HepG2 (cell line): ENCODE results near the gene PET100. TPM values are rescaled to one million over a fixed set of nuclear protein-coding genes. Genes with fewer than 3 reads are reported as not detected.

Source experiments
- ELF4 ChIP-seq: sonication (generic); formaldehyde crosslinking; IDR thresholded peaks from 2 replicates; pipeline ENCODE4 v1.5.0; 2020; ENCODE audit warnings: missing genetic modification reagents, mild to moderate bottlenecking, moderate library complexity, borderline replicate concordance
- GLI4 ChIP-seq: sonication (generic); formaldehyde crosslinking; IDR thresholded peaks from 2 replicates; pipeline ENCODE4 v1.5.1; 2020; ENCODE audit warnings: missing genetic modification reagents, mild to moderate bottlenecking, moderate library complexity, borderline replicate concordance
- MYC ChIP-seq: sonication (generic); formaldehyde crosslinking; IDR thresholded peaks from 2 replicates; pipeline ENCODE4 v1.9.0; 2021; ENCODE audit warnings: missing genetic modification reagents, borderline replicate concordance
- SNAPC2 ChIP-seq: sonication (generic); formaldehyde crosslinking; IDR thresholded peaks from 2 replicates; pipeline ENCODE4 v1.8.1; 2022; ENCODE audit warnings: mild to moderate bottlenecking, missing genetic modification reagents
- SPEN ChIP-seq: sonication (generic); formaldehyde crosslinking; IDR thresholded peaks from 2 replicates; pipeline ENCODE4 v1.5.1; 2020; ENCODE audit warnings: low read depth, mild to moderate bottlenecking, missing genetic modification reagents
- ZNF143 ChIP-seq: sonication (generic); formaldehyde crosslinking; IDR thresholded peaks from 2 replicates; pipeline ENCODE4 v1.4.0; 2020; ENCODE audit warnings: missing genetic modification reagents
- ZNF318 ChIP-seq: sonication (generic); formaldehyde crosslinking; IDR thresholded peaks from 2 replicates; pipeline ENCODE4 v1.4.0; 2020; ENCODE audit warnings: mild to moderate bottlenecking, missing genetic modification reagents
- ZNF431 ChIP-seq: sonication (generic); formaldehyde crosslinking; IDR thresholded peaks from 2 replicates; pipeline ENCODE4 v1.9.0; 2022; ENCODE audit warnings: missing genetic modification reagents, low read depth, mild to moderate bottlenecking, borderline replicate concordance
- ZNF652 ChIP-seq: IDR thresholded peaks from 2 replicates; pipeline ENCODE4 v1.6.1; 2016; ENCODE audit warnings: low read depth, borderline replicate concordance
- ZNF781 ChIP-seq: sonication (generic); formaldehyde crosslinking; IDR thresholded peaks from 2 replicates; pipeline ENCODE4 v1.5.1; 2020; ENCODE audit warnings: borderline replicate concordance, mild to moderate bottlenecking, missing genetic modification reagents; ENCODE audit errors: not compliant biosample characterization
- polyA plus RNA-seq, 8 experiments: library from polyadenylated mRNA; depleted of rRNA in 3 of 8; stranded (reverse) in 7 of 8; unstranded in 1 of 8; fragments of >200 nt; fragmentation: Illumina TruSeq in 4 of 8; extraction: Trizol in 4 of 8; gene quantifications; 2 replicates each; pipeline versions ENCODE4 v1.2.1 to v1.2.3, GENCODE V29; 2011 to 2016; ENCODE audit warnings: low read depth in 4 of 8, missing spikeins in 1 of 8, mixed read lengths in 1 of 8; ENCODE audit not compliant: insufficient read depth in 1 of 8
- total RNA-seq, 5 experiments: library from RNA; depleted of rRNA; stranded (reverse); fragments of >200 nt; fragmentation: Illumina TruSeq; extraction: Trizol; gene quantifications; 2 replicates each; pipeline ENCODE4 v1.2.3, GENCODE V29; 2016; ENCODE audit warnings: low read depth in 1 of 5
- TF ChIP-seq, protein P1 (sequence below): sonication (generic); formaldehyde crosslinking; IDR thresholded peaks from 2 replicates; pipeline ENCODE4 v1.5.0; 2020; ENCODE audit warnings: missing genetic modification reagents, mild to moderate bottlenecking, borderline replicate concordance
- TF ChIP-seq, protein P2 (sequence below): sonication (generic); formaldehyde crosslinking; conservative IDR thresholded peaks from 2 replicates; pipeline ENCODE4 v1.4.0; 2020; ENCODE audit warnings: missing genetic modification reagents
- TF ChIP-seq, protein P3 (sequence below), 2 experiments: sonication (generic) in 1 of 2; formaldehyde crosslinking in 1 of 2; IDR thresholded peaks; 2 replicates each; pipeline versions ENCODE4 v1.5.1 to v1.6.1; 2011 to 2020; ENCODE audit warnings: borderline replicate concordance in 1 of 2, low read depth in 1 of 2, low read length in 1 of 2, mild to moderate bottlenecking in 1 of 2, missing genetic modification reagents in 1 of 2, moderate library complexity in 1 of 2

The PET100 gene
- total and polyA plus RNA-seq, 2 of the 13 experiments (the other 11 are each of a cell fraction or from before 2014, with no cell fraction given): 22.3 to 66.5 TPM

DNA sequence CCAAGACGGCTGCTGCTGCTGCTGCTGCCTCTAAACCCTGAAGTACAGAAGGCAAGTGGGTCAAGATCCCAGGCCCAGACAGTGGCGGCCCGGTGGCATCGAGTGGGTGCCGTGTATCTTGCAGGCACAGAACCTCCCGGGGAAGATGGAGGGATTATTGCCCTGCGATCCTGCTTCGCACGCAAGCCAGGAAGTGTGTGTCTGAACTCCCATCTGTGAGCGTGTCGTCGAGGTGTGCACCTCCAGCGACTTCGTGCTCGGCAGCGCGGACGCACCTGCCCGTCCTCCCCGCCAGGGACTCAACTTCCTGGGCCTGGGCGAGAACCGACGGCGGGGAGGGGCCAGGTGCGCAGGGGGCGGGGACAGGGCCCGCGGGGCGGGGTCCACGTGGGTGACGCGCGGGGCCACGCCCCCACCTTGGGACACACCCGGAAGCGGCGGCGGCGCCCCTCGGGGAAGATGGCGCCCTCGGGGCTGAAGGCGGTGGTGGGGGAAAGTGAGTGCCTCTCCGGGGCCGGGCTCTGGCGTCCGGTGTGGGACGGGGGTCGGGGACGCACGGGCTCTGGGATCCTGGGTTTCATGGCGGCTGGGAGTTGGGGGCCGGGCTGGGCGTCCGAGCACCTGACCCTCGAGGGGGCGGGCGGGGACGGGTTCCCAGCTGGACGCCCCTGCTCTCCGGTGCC, 7.2 kb downstream of the PET100 start, which contains the start of gene STXBP2 (continued):
- TF ChIP-seq GLI4 (CRISPR knock-in tag) (no peak), SPEN (peak; percentile 72; the same call in 1 of the 2 replicates), ELF4 (CRISPR knock-in tag) (peak; percentile 74; the same call in 1 of the 2 replicates), ZNF143 (CRISPR knock-in tag) (peak; percentile 42; the same call in 1 of the 2 replicates), ZNF431 (CRISPR knock-in tag) (0 out of 2 replicates have a peak, but pooled peaks have one; percentile 61), MYC (CRISPR knock-in tag) (peak; percentile 65), ZNF318 (CRISPR knock-in tag) (no peak), ZNF781 (CRISPR knock-in tag) (no peak), SNAPC2 (CRISPR knock-in tag) (0 out of 2 replicates have a peak, but pooled peaks have one; percentile 63), ZNF652 (no peak)
- TF ChIP-seq, protein P1, sequence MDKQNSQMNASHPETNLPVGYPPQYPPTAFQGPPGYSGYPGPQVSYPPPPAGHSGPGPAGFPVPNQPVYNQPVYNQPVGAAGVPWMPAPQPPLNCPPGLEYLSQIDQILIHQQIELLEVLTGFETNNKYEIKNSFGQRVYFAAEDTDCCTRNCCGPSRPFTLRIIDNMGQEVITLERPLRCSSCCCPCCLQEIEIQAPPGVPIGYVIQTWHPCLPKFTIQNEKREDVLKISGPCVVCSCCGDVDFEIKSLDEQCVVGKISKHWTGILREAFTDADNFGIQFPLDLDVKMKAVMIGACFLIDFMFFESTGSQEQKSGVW (CRISPR knock-in tag): no peak
- TF ChIP-seq, protein P2, sequence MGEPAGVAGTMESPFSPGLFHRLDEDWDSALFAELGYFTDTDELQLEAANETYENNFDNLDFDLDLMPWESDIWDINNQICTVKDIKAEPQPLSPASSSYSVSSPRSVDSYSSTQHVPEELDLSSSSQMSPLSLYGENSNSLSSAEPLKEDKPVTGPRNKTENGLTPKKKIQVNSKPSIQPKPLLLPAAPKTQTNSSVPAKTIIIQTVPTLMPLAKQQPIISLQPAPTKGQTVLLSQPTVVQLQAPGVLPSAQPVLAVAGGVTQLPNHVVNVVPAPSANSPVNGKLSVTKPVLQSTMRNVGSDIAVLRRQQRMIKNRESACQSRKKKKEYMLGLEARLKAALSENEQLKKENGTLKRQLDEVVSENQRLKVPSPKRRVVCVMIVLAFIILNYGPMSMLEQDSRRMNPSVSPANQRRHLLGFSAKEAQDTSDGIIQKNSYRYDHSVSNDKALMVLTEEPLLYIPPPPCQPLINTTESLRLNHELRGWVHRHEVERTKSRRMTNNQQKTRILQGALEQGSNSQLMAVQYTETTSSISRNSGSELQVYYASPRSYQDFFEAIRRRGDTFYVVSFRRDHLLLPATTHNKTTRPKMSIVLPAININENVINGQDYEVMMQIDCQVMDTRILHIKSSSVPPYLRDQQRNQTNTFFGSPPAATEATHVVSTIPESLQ (CRISPR knock-in tag): no peak
- TF ChIP-seq, protein P3, sequence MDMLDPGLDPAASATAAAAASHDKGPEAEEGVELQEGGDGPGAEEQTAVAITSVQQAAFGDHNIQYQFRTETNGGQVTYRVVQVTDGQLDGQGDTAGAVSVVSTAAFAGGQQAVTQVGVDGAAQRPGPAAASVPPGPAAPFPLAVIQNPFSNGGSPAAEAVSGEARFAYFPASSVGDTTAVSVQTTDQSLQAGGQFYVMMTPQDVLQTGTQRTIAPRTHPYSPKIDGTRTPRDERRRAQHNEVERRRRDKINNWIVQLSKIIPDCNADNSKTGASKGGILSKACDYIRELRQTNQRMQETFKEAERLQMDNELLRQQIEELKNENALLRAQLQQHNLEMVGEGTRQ (IDR thresholded peaks at IDR 0.05; ENCODE audit: low read depth, low read length): no peak
- TF ChIP-seq, protein P3 (CRISPR knock-in tag; IDR thresholded peaks at IDR 0.05; ENCODE audit: borderline replicate concordance): 0 out of 2 replicates have a peak, but pooled peaks have one; percentile 19
